ENCODE data around the gene TMEM255B.

The TMEM255B gene

DNA sequence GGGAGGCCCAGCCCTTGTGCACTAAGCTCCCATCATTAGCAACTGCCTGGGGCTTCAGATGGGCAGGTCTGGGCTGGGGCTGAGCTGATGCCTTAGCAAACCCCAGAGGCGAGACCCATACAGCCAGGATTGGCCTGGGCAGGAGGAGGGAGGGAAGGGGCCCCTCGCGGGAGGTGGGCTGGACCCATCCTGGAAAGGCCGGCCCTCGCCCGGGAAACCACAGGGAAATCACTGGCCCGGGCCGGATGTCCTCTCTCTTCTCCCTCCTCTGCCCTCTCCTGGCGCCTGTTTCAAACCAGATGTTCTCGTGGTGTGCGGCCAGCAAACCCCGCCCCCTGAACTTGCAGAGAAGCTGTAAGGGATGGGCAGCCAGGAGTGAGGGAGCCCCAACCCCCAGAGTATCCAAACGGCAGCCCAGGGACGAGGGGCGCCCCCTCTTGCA, 43.1 kb downstream of the TMEM255B start:
- Histone ChIP-seq H3K9me3 (ENCODE audit: control insufficient read depth, insufficient read depth, low read length) (no peaks in the 10 kb centered on the region), H3K36me3 (ENCODE audit: insufficient read depth, low read length) (no peaks in the 10 kb centered on the region), H3K4me1 (ENCODE audit: insufficient read depth, low read length) (no peaks in the 10 kb centered on the region), H3K9ac (ENCODE audit: low read depth, low read length) (no peak overlapping the region)

DNA sequence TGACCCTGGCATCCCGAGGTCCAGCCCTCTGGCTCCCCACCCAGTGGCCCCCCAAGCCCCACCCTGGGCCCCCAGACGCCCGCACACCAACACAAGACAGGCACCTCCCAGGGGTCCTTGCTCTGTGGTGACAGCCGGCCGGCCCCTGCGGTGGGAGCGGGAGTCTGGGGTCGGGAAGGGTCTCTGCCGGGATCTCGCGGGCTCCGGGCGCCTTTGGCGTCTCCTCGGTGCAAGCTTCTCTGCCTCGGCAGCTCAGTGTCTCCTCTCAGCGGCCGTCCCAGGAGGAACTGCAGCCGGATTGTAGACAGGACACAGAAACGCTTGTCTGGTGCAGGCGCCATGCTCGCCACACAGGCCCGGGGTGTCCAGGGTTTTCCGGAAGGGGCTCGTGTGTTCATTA, 43.7 kb downstream of the TMEM255B start:
- Histone ChIP-seq H3K9me3 (ENCODE audit: control insufficient read depth, insufficient read depth, low read length) (no peaks in the 10 kb centered on the region), H3K4me1 (ENCODE audit: insufficient read depth, low read length) (no peaks in the 10 kb centered on the region), H3K9ac (ENCODE audit: low read depth, low read length) (no peak overlapping the region), H3K36me3 (ENCODE audit: insufficient read depth, low read length) (no peaks in the 10 kb centered on the region)

- no peaks in the 10 kb centered on the region for H3K9me3 ChIP-seq (ENCODE audit: control insufficient read depth, insufficient read depth, low read length)
- H3K36me3 ChIP-seq (ENCODE audit: insufficient read depth, low read length) = no peaks in the 10 kb centered on the region
- H3K4me1 ChIP-seq (ENCODE audit: insufficient read depth, low read length) = no peaks in the 10 kb centered on the region
- no peak overlapping the region for H3K9ac ChIP-seq (ENCODE audit: low read depth, low read length)
Observed at GRCh38 chr13:113803409-113804016, 44.5 kb downstream of the TMEM255B start.

GRCh38 chr13:113804017-113804702, 45.1 kb downstream of the TMEM255B start:
- no peaks in the 10 kb centered on the region for H3K36me3 ChIP-seq (ENCODE audit: insufficient read depth, low read length)
- H3K4me1 ChIP-seq (ENCODE audit: insufficient read depth, low read length) = no peaks in the 10 kb centered on the region

GRCh38 chr13:113804703-113805430, 45.8 kb downstream of the TMEM255B start:
- Histone ChIP-seq H3K36me3 (ENCODE audit: insufficient read depth, low read length) (no peaks in the 10 kb centered on the region), H3K9ac (ENCODE audit: low read depth, low read length) (no peak overlapping the region), H3K4me1 (ENCODE audit: insufficient read depth, low read length) (no peaks in the 10 kb centered on the region), H3K9me3 (ENCODE audit: control insufficient read depth, insufficient read depth, low read length) (no peaks in the 10 kb centered on the region)

More at GRCh38 chr13:113804017-113804702, 45.1 kb downstream of the TMEM255B start:
- H3K9me3 ChIP-seq (ENCODE audit: control insufficient read depth, insufficient read depth, low read length) = no peaks in the 10 kb centered on the region
- H3K9ac ChIP-seq (ENCODE audit: low read depth, low read length) = no peak overlapping the region

GRCh38 chr13:113805431-113806103, 46.5 kb downstream of the TMEM255B start:
- no peaks in the 10 kb centered on the region for H3K36me3 ChIP-seq (ENCODE audit: insufficient read depth, low read length)
- no peaks in the 10 kb centered on the region for H3K4me1 ChIP-seq (ENCODE audit: insufficient read depth, low read length)
- no peak overlapping the region for H3K9ac ChIP-seq (ENCODE audit: low read depth, low read length)
- no peaks in the 10 kb centered on the region for H3K9me3 ChIP-seq (ENCODE audit: control insufficient read depth, insufficient read depth, low read length)

DNA sequence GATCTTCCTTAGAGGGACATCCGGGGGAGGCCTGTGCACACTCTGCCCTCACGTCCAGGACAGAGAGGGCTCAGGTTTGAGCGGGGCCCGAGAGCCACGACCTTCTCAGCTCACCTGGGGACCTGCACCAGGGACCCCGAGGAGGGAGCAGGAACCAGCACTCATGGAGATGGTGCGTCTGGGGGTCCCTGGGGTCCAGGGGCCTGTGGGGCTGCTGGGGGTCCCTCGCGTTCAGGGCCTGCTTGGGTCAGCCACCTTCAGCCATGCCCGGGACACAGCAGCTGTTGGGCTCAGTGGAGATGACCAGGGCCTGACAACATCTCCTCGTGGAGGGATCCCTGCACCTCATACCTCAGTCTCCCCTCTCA, 47.1 kb downstream of the TMEM255B start:
- Histone ChIP-seq H3K36me3 (ENCODE audit: insufficient read depth, low read length) (no peaks in the 10 kb centered on the region), H3K4me1 (ENCODE audit: insufficient read depth, low read length) (no peaks in the 10 kb centered on the region), H3K9ac (ENCODE audit: low read depth, low read length) (no peak overlapping the region), H3K9me3 (ENCODE audit: control insufficient read depth, insufficient read depth, low read length) (no peaks in the 10 kb centered on the region)

GRCh38 chr13:113806526-113806925, 47.5 kb downstream of the TMEM255B start:
- no peak overlapping the region for H3K9ac ChIP-seq (ENCODE audit: low read depth, low read length)

GRCh38 chr13:113808058-113808834, 49.2 kb downstream of the TMEM255B start:
- H3K4me1 ChIP-seq (ENCODE audit: insufficient read depth, low read length) = no peaks in the 10 kb centered on the region
- H3K9me3 ChIP-seq (ENCODE audit: control insufficient read depth, insufficient read depth, low read length) = no peaks in the 10 kb centered on the region
- no peak overlapping the region for H3K9ac ChIP-seq (ENCODE audit: low read depth, low read length)
- H3K36me3 ChIP-seq (ENCODE audit: insufficient read depth, low read length) = no peaks in the 10 kb centered on the region

More at GRCh38 chr13:113806526-113806925, 47.5 kb downstream of the TMEM255B start:
- Histone ChIP-seq H3K36me3 (ENCODE audit: insufficient read depth, low read length) (no peaks in the 10 kb centered on the region), H3K4me1 (ENCODE audit: insufficient read depth, low read length) (no peaks in the 10 kb centered on the region), H3K9me3 (ENCODE audit: control insufficient read depth, insufficient read depth, low read length) (no peaks in the 10 kb centered on the region)

DNA sequence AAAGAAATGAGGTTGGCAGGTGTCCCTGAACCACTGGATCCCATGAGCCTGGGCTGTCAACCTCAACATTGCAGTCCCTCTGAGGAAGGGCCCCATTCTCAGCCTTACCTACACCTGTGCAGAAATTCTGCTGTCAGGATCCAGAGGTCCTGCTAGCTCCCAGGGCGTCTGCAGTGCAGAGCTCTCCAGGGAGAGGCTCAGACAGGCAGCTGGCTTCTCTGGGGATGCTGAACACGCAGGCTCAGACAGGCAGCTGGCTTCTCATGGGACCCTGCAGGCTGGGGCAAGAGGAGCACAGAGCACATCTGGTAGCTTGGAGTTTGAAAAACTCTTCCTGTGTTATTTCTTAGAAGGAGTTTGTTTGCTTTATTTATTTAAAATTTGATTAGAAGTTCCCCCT, 50.9 kb downstream of the TMEM255B start:
- Histone ChIP-seq H3K36me3 (ENCODE audit: insufficient read depth, low read length) (no peaks in the 10 kb centered on the region), H3K4me1 (ENCODE audit: insufficient read depth, low read length) (no peaks in the 10 kb centered on the region), H3K9me3 (ENCODE audit: control insufficient read depth, insufficient read depth, low read length) (no peaks in the 10 kb centered on the region), H3K9ac (ENCODE audit: low read depth, low read length) (no peak overlapping the region)

- H3K9me3 ChIP-seq (ENCODE audit: control insufficient read depth, insufficient read depth, low read length) = no peaks in the 10 kb centered on the region
- no peak overlapping the region for H3K9ac ChIP-seq (ENCODE audit: low read depth, low read length)
- no peaks in the 10 kb centered on the region for H3K4me1 ChIP-seq (ENCODE audit: insufficient read depth, low read length)
- H3K36me3 ChIP-seq (ENCODE audit: insufficient read depth, low read length) = no peaks in the 10 kb centered on the region
Observed at GRCh38 chr13:113810640-113811039, 51.6 kb downstream of the TMEM255B start.

- no peaks in the 10 kb centered on the region for H3K36me3 ChIP-seq (ENCODE audit: insufficient read depth, low read length)
- H3K9ac ChIP-seq (ENCODE audit: low read depth, low read length) = no peak overlapping the region
Observed at GRCh38 chr13:113811081-113811928, 52.3 kb downstream of the TMEM255B start.

More at GRCh38 chr13:113811081-113811928, 52.3 kb downstream of the TMEM255B start:
- Histone ChIP-seq H3K9me3 (ENCODE audit: control insufficient read depth, insufficient read depth, low read length) (no peaks in the 10 kb centered on the region), H3K4me1 (ENCODE audit: insufficient read depth, low read length) (no peaks in the 10 kb centered on the region)
